IMR-90 (cell line): ENCODE measurements around the gene NOC2L. TPM values are rescaled to one million over a fixed set of nuclear protein-coding genes. Genes with fewer than 3 reads are reported as not detected.

Experiments used
- ATAC-seq: fragments of 200-7000 bp; cut with Tn5 transposase; 2 replicates; pipeline ENCODE4 v1.9.1; 2020; ENCODE audit warnings: low read depth, mild to moderate bottlenecking, moderate library complexity
- BruUV-seq: library from RNA; stranded (reverse); fragments of 400-500 nt; replicated peaks from 2 replicates; lab custom pipeline; 2021; lab: Mats Ljungman, UMichigan
- CTCF ChIA-PET: fragments of 300-600 bp; formaldehyde crosslinking; extraction: SDS; loops from one replicate; lab custom pipeline; 2021; ENCODE audit warnings: antibody characterized with exemption; lab: Yijun Ruan, JAX
- POLR2A ChIA-PET: fragments of 300-600 bp; sonication (Branson Sonifier 250); formaldehyde crosslinking; loops from one replicate; lab custom pipeline; 2022; ENCODE audit warnings: antibody characterized with exemption; ENCODE audit not compliant: unreplicated experiment; lab: Charles Lee
- DNase-seq: peaks from one replicate; pipeline ENCODE4 v3.0.0; 2013
- H2AFZ ChIP-seq: replicated peaks from 2 replicates; pipeline ENCODE3; 2013; ENCODE audit warnings: low read length, mild to moderate bottlenecking; ENCODE audit not compliant: poor library complexity
- H2AK5ac ChIP-seq: 2 replicates; pipeline ENCODE4 v1.6.1; 2013; ENCODE audit warnings: low read depth, low read length, inconsistent platforms
- H2AK9ac ChIP-seq: replicated peaks from 2 replicates; pipeline ENCODE3; 2013; ENCODE audit warnings: mild to moderate bottlenecking, low read depth, low read length, moderate library complexity; ENCODE audit not compliant: poor library complexity
- H2BK120ac ChIP-seq: 2 replicates; pipeline ENCODE4 v1.6.1; 2013; ENCODE audit warnings: low read depth, low read length, inconsistent platforms
- H2BK15ac ChIP-seq: 3 replicates; pipeline ENCODE4 v1.6.1; 2013; ENCODE audit warnings: low read depth, low read length, inconsistent platforms
- H2BK20ac ChIP-seq: 2 replicates; pipeline ENCODE4 v1.6.1; 2013; ENCODE audit warnings: low read depth, mild to moderate bottlenecking, inconsistent platforms, low read length, moderate library complexity
- H2BK5ac ChIP-seq: 2 replicates; pipeline ENCODE4 v1.6.1; 2013; ENCODE audit warnings: mild to moderate bottlenecking, low read depth, low read length, inconsistent platforms; ENCODE audit not compliant: poor library complexity, severe bottlenecking
- H3K14ac ChIP-seq: replicated peaks from 2 replicates; pipeline ENCODE4 v1.6.1; 2013; ENCODE audit warnings: low read depth, low read length, inconsistent platforms
- H3K18ac ChIP-seq: 2 replicates; pipeline ENCODE4 v1.6.1; 2013; ENCODE audit warnings: low read depth, low read length, control low read depth
- H3K23ac ChIP-seq: 2 replicates; pipeline ENCODE4 v1.6.1; 2013; ENCODE audit warnings: low read depth, low read length, inconsistent platforms
- H3K27ac ChIP-seq: 2 replicates; pipeline ENCODE4 v1.5.1; 2013; ENCODE audit warnings: mild to moderate bottlenecking, control low read depth, low read length; ENCODE audit not compliant: insufficient read depth
- H3K27me3 ChIP-seq: 2 replicates; pipeline ENCODE4 v1.6.1; 2013; ENCODE audit warnings: low read length; ENCODE audit not compliant: control insufficient read depth, insufficient read depth
- H3K36me3 ChIP-seq: 2 replicates; pipeline ENCODE4 v1.6.1; 2013; ENCODE audit warnings: low read length, mixed read lengths; ENCODE audit not compliant: control insufficient read depth, insufficient read depth
- H3K4ac ChIP-seq: 2 replicates; pipeline ENCODE4 v1.6.1; 2013; ENCODE audit warnings: low read depth, low read length, inconsistent platforms
- H3K4me1 ChIP-seq: 2 replicates; pipeline ENCODE4 v1.6.1; 2013; ENCODE audit warnings: low read length, mixed read lengths; ENCODE audit not compliant: control insufficient read depth, insufficient read depth
- H3K4me2 ChIP-seq: 2 replicates; pipeline ENCODE4 v1.6.1; 2013; ENCODE audit warnings: low read depth, mild to moderate bottlenecking, control low read depth, low read length, moderate library complexity
- H3K4me3 ChIP-seq: 2 replicates; pipeline ENCODE4 v1.5.1; 2013; ENCODE audit warnings: low read depth, mild to moderate bottlenecking, control low read depth, low read length, moderate library complexity; ENCODE audit not compliant: insufficient read depth
- H3K56ac ChIP-seq: 2 replicates; pipeline ENCODE4 v1.6.1; 2013; ENCODE audit warnings: low read length, inconsistent platforms; ENCODE audit not compliant: insufficient read depth; ENCODE audit errors: extremely low read depth
- H3K79me1 ChIP-seq, 2 experiments: 2 replicates each; pipeline ENCODE4 v1.6.1; 2013; ENCODE audit warnings: low read length in 2 of 2, inconsistent platforms in 1 of 2, low read depth in 1 of 2
- H3K9ac ChIP-seq: 2 replicates; pipeline ENCODE4 v1.6.1; 2013; ENCODE audit warnings: low read depth, low read length, control low read depth
- H3K9me1 ChIP-seq: 2 replicates; pipeline ENCODE4 v1.6.1; 2013; ENCODE audit warnings: low read length, inconsistent platforms; ENCODE audit not compliant: insufficient read depth
- H3K9me3 ChIP-seq: 2 replicates; pipeline ENCODE4 v1.6.1; 2013; ENCODE audit warnings: low read length; ENCODE audit not compliant: control insufficient read depth, insufficient read depth
- H4K20me1 ChIP-seq: 2 replicates; pipeline ENCODE4 v1.6.1; 2013; ENCODE audit warnings: low read length, inconsistent platforms; ENCODE audit not compliant: insufficient read depth
- H4K5ac ChIP-seq: 2 replicates; pipeline ENCODE4 v1.6.1; 2013; ENCODE audit warnings: mild to moderate bottlenecking, low read depth, low read length, control low read depth
- H4K8ac ChIP-seq, 2 experiments: 2 replicates each; pipeline ENCODE4 v1.6.1; 2013; ENCODE audit warnings: low read depth in 2 of 2, low read length in 2 of 2, control low read depth in 1 of 2, inconsistent platforms in 1 of 2
- H4K91ac ChIP-seq: 2 replicates; pipeline ENCODE4 v1.6.1; 2013; ENCODE audit warnings: low read depth, low read length, inconsistent platforms; ENCODE audit not compliant: insufficient read depth
- BHLHE40 ChIP-seq: fragments of 150-350 bp; IDR thresholded peaks from 2 replicates; pipeline ENCODE4 v1.6.1; 2016; ENCODE audit warnings: mild to moderate bottlenecking, low read depth, low read length
- WGBS, 2 experiments: methylation state at CpG; one replicate each; pipeline versions ENCODE4 v1.1.5 to v1.1.7; 2013; ENCODE audit warnings: missing lambda C conversion rate in 2 of 2; ENCODE audit not compliant: insufficient read length in 1 of 2; ENCODE audit errors: extremely low coverage in 2 of 2; 5-methylcytosine and 5-hydroxymethylcytosine counted together
- dilution Hi-C: fragments of 300-500 bp; cut with HindIII; formaldehyde crosslinking; loops from one replicate; pipeline ENCODE4 v1.14.3; 2018; ENCODE audit warnings: low sequenced_read_pairs; ENCODE audit not compliant: unreplicated experiment
- in situ Hi-C: fragments of 300-500 bp; cut with MboI; formaldehyde crosslinking; loops from 3 replicates; pipeline ENCODE4 v1.14.3; 2019; ENCODE audit warnings: low sequenced_read_pairs, inconsistent platforms, mixed read lengths
- intact Hi-C: fragments of 100-400 bp; cut with micrococcal nuclease; formaldehyde crosslinking; loops from 2 replicates; pipeline ENCODE4 v1.10.0; 2022
- polyA plus RNA-seq, 3 experiments: library from polyadenylated mRNA; depleted of rRNA; stranded (reverse); fragments of >200 nt; gene quantifications; 2 replicates each; pipeline ENCODE4 v1.2.3, GENCODE V29; 2012; ENCODE audit warnings: low replicate concordance in 1 of 3
- total RNA-seq: library from RNA; depleted of rRNA; stranded (reverse); fragments of >200 nt; gene quantifications from 2 replicates; pipeline ENCODE4 v1.2.3, GENCODE V29; 2012

Gene NOC2L
- total and polyA plus RNA-seq, 2 of the 4 experiments (the other 2 are of a cell fraction), result 74.2 to 106 TPM

DNA sequence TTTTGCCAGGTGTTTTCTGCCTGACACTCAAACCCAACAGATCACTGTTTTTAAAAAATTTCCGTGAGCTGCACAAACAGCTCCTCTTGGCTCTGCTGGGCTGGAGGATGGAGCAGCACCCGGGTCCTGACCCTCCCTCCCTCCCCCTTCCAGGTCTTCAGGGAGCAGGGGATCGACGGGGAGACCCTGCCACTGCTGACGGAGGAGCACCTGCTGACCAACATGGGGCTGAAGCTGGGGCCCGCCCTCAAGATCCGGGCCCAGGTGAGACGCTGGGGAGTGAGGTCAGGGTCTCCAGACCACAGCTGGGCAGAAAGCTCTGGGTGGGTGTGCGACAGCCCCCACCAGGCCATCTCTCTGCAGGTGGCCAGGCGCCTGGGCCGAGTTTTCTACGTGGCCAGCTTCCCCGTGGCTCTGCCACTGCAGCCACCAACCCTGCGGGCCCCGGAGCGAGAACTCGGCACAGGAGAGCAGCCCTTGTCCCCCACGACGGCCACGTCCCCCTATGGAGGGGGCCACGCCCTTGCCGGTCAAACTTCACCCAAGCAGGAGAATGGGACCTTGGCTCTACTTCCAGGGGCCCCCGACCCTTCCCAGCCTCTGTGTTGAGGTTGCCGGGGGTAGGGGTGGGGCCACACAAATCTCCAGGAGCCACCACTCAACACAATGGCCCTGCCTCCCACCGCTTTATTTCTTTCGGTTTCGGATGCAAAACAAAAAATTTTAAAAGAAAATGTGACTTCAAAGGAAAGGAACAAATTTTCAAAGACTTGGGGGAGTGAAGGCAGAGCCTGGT is 15.3 kb downstream of the NOC2L start:
- Histone ChIP-seq H3K56ac (no peak overlapping the region), H3K14ac (peak overlapping the region; percentile 8; the same call in 1 of the 2 replicates), H3K27ac (peak overlapping the region; percentile 82), H2AFZ (no peak overlapping the region), H2BK5ac (peak overlapping the region; percentile 72), H4K8ac (peak overlapping the region; percentile 24 to 25; a peak in 3 of 4 replicates), H3K9me3 (no peaks in the 10 kb centered on the region), H3K79me1 (0 out of 4 replicates have a peak, but pooled peaks cover 0 to 5% of the 10 kb centered on the region in 2 experiments), H4K20me1 (peaks cover 16% of the 10 kb centered on the region), H3K4me3 (no peak overlapping the region), H2BK15ac (no peak overlapping the region; the same call in 2 of the 3 replicates), H3K9me1 (no peaks in the 10 kb centered on the region), H3K4me2 (peak overlapping the region; percentile 35; the same call in 1 of the 2 replicates), H3K23ac (no peak overlapping the region), H3K18ac (peak overlapping the region; percentile 53; the same call in 1 of the 2 replicates), H3K4ac (peak overlapping the region; percentile 64), H2AK5ac (peak overlapping the region; percentile 70), H4K91ac (peak overlapping the region; percentile 74), H3K27me3 (no peaks in the 10 kb centered on the region), H2BK20ac (peak overlapping the region; percentile 43; the same call in 1 of the 2 replicates), H2BK120ac (peak overlapping the region; percentile 42), H2AK9ac (peak overlapping the region; percentile 56), H3K4me1 (peaks cover 45% of the 10 kb centered on the region), H3K36me3 (peaks cover 31% of the 10 kb centered on the region), H4K5ac (peak overlapping the region; percentile 21; the same call in 1 of the 2 replicates), H3K9ac (no peak overlapping the region; the same call in 1 of the 2 replicates)
- no TSS peak for BruUV-seq
- no peak for ATAC-seq
- dilution Hi-C loops (no loop called here), in situ Hi-C loops (no loop called here), intact Hi-C loops (no loop called here)
- DNase-seq, result no peak
- CTCF ChIA-PET, result no interaction called here
- POLR2A ChIA-PET, result no interaction called here
- WGBS, 2 experiments, result 57% methylated on average over 4 of the region's 27 CpGs; no CpG with 5 or more reads in 1 of the 2 experiments
- no peak for TF ChIP-seq BHLHE40
